HuH-7 (cell line): ENCODE measurements around the gene SLC16A11.
"Not testable (repeated sequence)": the region's sequence is repeated elsewhere in the genome, so short reads cannot be mapped to it uniquely, and the experiment has no call there.

Source experiments
- DNase-seq: peaks from one replicate; pipeline ENCODE4 v3.0.0; 2011; ENCODE audit warnings: low spot score

The SLC16A11 gene

DNA sequence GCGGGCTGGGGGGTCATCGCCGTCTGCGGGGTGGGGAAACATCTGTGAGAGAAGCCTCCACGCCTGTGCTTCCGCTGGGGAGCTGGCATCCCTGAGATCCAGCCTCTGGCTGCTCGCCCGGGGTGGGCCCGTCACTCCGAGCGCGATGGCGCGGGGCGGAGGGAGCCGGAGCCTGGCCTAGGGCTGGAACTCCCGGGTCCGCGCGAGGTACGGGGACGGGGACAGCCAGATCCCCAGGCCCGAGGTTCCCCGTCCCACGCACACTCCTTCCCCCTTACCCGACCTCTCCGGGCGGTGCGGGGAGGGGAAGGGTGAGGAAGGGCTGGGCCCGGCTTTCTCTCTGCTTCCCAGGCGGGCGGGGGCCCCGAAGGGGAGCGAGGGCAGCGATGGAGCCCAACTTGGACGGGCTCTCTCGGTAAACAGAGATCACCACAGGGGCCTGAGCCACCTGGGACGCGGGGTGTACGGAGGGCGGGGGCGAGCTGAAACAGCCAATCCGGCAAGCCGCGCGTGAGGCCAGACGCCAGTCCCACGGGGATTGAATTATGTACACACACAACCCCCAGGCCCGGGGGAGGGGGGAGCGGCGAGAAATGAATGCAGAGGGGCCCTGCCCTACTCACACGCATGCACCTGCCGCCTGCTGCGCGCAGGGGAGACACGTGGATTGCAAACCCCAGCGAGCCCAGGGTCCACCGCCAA lies at the start of gene SLC16A11:
Gene SLC16A11 (minus strand): TSS at position 596 of the 702 bp plus-strand sequence. CDS start 579 bp downstream, at position 17.
- no peak for DNase-seq

- DNase-seq: not testable (repeated sequence)
Observed at GRCh38 chr17:7091311-7092005, 47.6 kb upstream of the SLC16A11 start.

- not testable (repeated sequence) for DNase-seq
Observed at GRCh38 chr17:7089570-7089969, 45.7 kb upstream of the SLC16A11 start.

DNA sequence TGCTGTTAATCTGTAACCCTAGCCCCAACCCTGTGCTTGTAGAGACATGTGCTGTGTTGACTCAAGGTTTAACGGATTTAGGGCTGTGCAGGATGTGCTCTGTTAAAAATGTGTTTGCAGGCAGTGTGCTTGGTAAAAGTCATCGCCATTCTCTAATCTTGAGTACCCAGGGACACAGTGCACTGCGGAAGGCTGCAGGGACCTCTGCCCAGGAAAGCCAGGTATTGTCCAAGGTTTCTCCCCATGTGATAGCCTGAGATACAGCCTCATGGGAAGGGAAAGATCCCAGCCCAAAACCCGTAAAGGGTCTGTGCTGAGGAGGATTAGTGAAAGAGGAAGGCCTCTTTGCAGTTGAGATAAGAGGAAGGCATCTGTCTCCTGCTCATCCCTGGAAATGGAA lies 44.5 kb upstream of the SLC16A11 start:
- DNase-seq: not testable (repeated sequence)

DNA sequence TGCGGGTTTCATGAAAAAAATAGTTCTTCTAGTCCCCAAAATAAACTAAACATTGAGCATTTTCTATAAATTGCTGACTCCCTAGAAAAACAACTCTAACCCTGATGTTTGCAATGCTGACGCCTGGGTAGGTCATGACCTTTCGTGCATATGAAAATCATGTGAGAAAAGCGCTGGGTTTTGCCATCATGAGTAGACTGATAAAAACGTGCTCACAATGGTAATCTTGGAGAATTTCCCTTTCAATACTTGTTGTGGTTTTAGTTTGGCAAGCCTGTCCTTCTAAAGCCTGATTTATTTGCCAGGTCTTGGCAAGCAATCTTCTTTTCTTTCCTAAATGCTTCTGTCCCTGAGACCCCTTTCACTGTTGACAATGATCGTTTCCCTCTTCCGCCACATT lies 40.2 kb upstream of the SLC16A11 start:
- no peak for DNase-seq

- no peak for DNase-seq
Observed at GRCh38 chr17:7083592-7083991, 39.7 kb upstream of the SLC16A11 start.

- no peak for DNase-seq
Observed at GRCh38 chr17:7081341-7082062, 37.6 kb upstream of the SLC16A11 start.

DNA sequence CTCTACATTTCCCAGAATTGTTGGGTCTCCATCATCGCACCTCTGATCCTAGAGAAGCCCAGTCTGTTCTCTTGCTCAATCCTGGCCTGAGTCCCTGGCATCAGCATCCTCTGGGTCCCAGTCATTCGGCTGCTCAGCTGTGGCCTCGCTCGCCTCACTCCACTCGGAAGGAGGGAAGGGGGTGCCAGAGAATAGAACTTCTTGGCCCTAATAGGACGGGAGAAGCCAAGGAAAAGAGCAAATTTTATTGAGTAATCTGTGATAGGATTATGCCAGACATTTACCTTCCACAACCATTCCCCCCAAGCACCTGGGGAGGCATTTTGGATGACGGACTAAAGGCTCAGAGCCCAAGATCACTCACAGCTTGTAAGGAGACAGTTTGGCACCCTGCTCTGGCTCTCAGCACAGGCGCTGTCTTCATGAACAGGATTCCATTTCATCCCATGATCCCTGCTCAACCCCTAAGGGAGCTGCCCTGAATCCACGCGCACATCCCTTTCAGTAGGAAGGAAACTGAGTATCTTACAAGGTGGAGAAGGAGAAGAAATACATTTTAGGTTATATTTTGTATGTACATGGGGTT lies 36.7 kb upstream of the SLC16A11 start:
- no peak for DNase-seq

GRCh38 chr17:7079581-7080455 lies 35.9 kb upstream of the SLC16A11 start, which contains the start of gene CLEC10A:
Gene CLEC10A, minus strand, starts transcription at chr17:7080251. Its CDS starts 1,439 bp downstream, at chr17:7078812.
- no peak for DNase-seq

DNA sequence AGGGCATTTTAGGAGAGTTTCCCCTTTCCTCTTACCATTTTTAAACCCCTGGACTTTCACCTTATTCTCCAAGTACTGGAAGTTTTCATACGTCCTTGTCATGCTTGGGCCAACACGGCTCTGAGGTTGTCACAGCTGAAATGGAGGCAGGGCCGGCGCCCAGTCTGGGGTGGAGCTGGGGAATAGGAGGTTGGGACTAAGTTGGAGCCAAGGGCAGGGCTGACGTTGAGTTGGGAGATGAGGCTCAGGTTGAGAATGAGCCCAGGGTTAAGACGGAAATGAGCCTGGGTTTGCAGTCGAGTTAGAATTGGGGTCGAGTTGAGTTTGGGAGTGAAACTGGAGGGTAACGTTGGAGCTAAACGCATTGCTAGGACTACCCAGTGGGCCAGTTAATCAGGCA lies 34.8 kb upstream of the SLC16A11 start:
- no peak for DNase-seq

DNA sequence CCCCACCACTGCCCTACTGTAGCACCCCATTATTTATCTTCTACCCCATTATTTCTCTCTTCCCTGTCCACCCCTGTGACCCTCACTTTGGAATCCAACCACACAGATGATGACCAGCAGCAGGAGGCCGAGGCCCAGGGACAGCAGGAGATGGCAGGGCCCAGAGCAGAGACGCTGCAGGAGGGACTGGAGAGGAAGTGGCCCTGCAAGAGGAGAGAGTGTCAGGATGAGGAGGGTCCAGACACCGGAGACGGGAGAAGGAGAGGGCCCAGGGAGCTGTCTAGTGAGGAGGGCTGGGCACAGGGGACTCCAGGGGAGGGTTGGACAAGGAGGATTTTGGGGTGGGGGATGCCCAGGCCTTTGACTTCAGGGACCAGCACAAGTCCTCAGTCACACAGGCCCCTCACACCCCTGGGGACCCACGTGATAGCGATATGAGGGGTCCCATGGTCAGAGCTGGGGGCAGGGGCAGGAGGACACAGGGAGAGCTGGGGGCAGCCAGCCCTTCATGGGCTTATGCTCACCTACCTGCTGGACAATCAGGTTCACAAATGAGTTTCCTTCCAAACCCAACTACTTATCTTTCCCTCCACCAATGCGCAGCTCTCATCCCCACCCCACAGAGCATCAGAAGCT lies 34.1 kb upstream of the SLC16A11 start:
- DNase-seq: no peak

- no peak for DNase-seq
Observed at GRCh38 chr17:7074931-7075330, 31.0 kb upstream of the SLC16A11 start.

- no peak for DNase-seq
Observed at GRCh38 chr17:7072406-7072805, 28.5 kb upstream of the SLC16A11 start.

- no peak for DNase-seq
Observed at GRCh38 chr17:7070712-7071111, 26.8 kb upstream of the SLC16A11 start.

GRCh38 chr17:7068268-7068667 lies 24.4 kb upstream of the SLC16A11 start:
- no peak for DNase-seq

GRCh38 chr17:7067198-7067597 lies 23.3 kb upstream of the SLC16A11 start:
- no peak for DNase-seq

- no peak for DNase-seq
Observed at GRCh38 chr17:7064261-7064660, 20.4 kb upstream of the SLC16A11 start.

DNA sequence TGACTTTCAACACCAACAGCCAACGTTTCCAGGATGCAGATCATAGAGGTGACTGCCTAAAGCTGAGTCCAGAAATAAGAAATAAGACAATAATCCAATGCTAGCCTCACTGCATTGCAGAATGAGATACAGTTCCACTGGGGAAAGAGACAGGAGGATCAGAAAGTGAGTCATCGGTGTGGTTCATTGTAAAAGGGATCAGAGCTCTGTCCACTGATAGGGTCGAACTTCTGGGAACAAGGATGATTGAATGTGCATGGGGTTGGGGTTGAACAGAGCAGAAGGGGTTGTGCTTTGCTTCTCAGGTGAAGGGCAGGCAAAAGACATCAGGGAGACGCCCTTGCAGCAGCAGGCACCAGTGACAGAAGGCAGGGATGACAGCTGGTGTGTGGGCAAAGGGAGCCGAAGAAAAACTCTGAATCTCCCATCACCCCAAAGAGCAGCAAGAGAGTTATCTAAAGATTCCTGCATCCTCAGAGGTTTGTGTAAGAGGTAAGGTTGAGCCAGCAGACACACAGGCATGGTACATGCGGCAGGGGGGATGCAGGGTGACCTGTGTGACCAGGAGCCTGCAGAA lies 19.7 kb upstream of the SLC16A11 start:
- DNase-seq: no peak

DNA sequence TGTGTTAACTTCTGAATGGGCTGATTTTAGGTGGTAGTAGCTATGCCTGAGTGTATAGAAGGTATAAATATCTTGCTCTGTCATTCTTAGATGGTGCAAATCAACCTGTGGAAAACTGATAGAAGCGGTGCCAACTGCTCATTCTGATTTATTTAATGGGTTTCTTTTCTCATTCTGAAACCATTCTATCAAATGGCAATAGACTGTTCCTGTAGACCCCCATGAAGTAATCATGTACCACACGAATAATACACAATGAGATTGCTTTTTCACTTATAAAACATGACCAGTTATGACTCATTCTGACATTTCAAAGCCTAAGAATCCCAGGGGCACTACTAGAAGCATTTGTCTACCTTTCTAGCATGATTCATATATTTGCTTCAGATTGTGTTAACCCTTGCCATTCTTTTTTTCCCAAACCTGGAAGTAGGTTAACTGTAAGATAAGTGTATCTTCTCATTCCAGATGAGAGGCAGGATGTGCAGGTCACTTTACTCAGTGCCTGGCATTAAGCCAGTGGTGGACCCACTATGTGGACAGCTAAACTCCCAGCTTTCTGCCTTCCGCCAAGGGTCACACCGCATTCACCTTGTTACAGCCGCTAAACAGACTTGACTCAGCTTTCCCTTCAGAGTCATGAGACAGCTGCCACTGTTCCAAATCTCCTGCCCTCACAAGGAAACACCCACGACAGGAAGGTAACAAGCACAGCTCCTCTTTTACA lies 16.4 kb upstream of the SLC16A11 start:
- no peak for DNase-seq
